T-cell (primary cell): ENCODE measurements around the gene TM4SF1. TPM values are rescaled to one million over a fixed set of nuclear protein-coding genes. Genes with fewer than 3 reads are reported as not detected.

Source experiments
- ATAC-seq, 4 experiments: fragments of 200-7000 bp in 3 of 4; fragments of 150-1000 bp in 1 of 4; cut with Tn5 transposase; replicated peaks in 1 of 4; 1 replicate in 3 of 4; 2 replicates in 1 of 4; pipeline ENCODE4 v1.10.0; 2021; ENCODE audit warnings: moderate library complexity in 3 of 4, mild to moderate bottlenecking in 2 of 4, moderate number of reproducible peaks in 1 of 4
- CTCF ChIA-PET, 2 donors: fragments of 300-600 bp; sonication (Branson Sonifier 250); formaldehyde crosslinking; loops; one replicate each; lab custom pipeline; 2022; ENCODE audit warnings: antibody characterized with exemption in 2 of 2; lab: Charles Lee
- POLR2A ChIA-PET, 2 donors: fragments of 300-600 bp; sonication (Branson Sonifier 250); formaldehyde crosslinking; loops; one replicate each; lab custom pipeline; 2022; ENCODE audit warnings: antibody characterized with exemption in 2 of 2; lab: Charles Lee
- DNase-seq, 35 experiments: peaks; one replicate each; pipeline versions ENCODE4 v3.0.0 to v3.0.0-alpha.2; 2013 to 2023
- H3K27ac ChIP-seq: one replicate; pipeline ENCODE4 v1.5.1; 2013; ENCODE audit warnings: low read length
- H3K27me3 ChIP-seq, 2 experiments: replicated peaks in 1 of 2; 1 replicate in 1 of 2; 2 replicates in 1 of 2; pipeline versions ENCODE4 v1.6.1 to v1.7.0; 2013; ENCODE audit warnings: low read length in 1 of 2, mixed read lengths in 1 of 2; ENCODE audit not compliant: control insufficient read depth in 2 of 2, insufficient read depth in 2 of 2; ENCODE audit errors: extremely low read depth in 1 of 2
- H3K36me3 ChIP-seq, 2 donors: 1 replicate in 1 of 2; 2 replicates in 1 of 2; pipeline versions ENCODE4 v1.6.1 to v1.7.0; 2013; ENCODE audit warnings: low read length in 1 of 2; ENCODE audit not compliant: control insufficient read depth in 2 of 2, insufficient read depth in 1 of 2; ENCODE audit errors: extremely low read depth in 1 of 2
- H3K4me1 ChIP-seq, 2 experiments: 1 replicate in 1 of 2; 2 replicates in 1 of 2; pipeline versions ENCODE4 v1.6.1 to v1.7.0; 2013; ENCODE audit warnings: low read length in 2 of 2, mixed read lengths in 1 of 2; ENCODE audit not compliant: insufficient read depth in 2 of 2, control insufficient read depth in 1 of 2; ENCODE audit errors: extremely low read depth in 1 of 2
- H3K4me3 ChIP-seq, 2 donors: 1 replicate in 1 of 2; 2 replicates in 1 of 2; pipeline versions ENCODE4 v1.5.1 to v1.7.0; 2013; ENCODE audit warnings: mild to moderate bottlenecking in 2 of 2, low read length in 1 of 2, moderate library complexity in 1 of 2; ENCODE audit not compliant: control insufficient read depth in 1 of 2; ENCODE audit errors: extremely low read depth in 1 of 2
- H3K9me3 ChIP-seq: 2 replicates; pipeline ENCODE4 v1.7.0; 2013
- H3K27ac Mint-ChIP-seq, 2 donors: one replicate each; pipeline ENCODE4 v1.8.0; 2020 to 2021; ENCODE audit warnings: mild to moderate bottlenecking in 2 of 2, mixed read lengths in 2 of 2
- H3K27me3 Mint-ChIP-seq, 2 donors: one replicate each; pipeline ENCODE4 v1.8.0; 2021 to 2022; ENCODE audit warnings: mixed read lengths in 2 of 2
- H3K36me3 Mint-ChIP-seq: one replicate; pipeline ENCODE4 v1.8.0; 2021; ENCODE audit warnings: mixed read lengths
- H3K4me1 Mint-ChIP-seq, 3 donors: one replicate each; pipeline ENCODE4 v1.8.0; 2020 to 2022; ENCODE audit warnings: mixed read lengths in 3 of 3, mild to moderate bottlenecking in 1 of 3
- H3K4me3 Mint-ChIP-seq, 3 donors: one replicate each; pipeline ENCODE4 v1.8.0; 2020 to 2022; ENCODE audit warnings: mild to moderate bottlenecking in 3 of 3, mixed read lengths in 3 of 3, moderate library complexity in 3 of 3
- H3K9me3 Mint-ChIP-seq, 3 donors: one replicate each; pipeline ENCODE4 v1.8.0; 2020 to 2022; ENCODE audit warnings: mixed read lengths in 3 of 3
- WGBS: methylation state at CpG from one replicate; pipeline ENCODE4 v1.1.5; 2013; ENCODE audit warnings: missing lambda C conversion rate; ENCODE audit not compliant: insufficient coverage; 5-methylcytosine and 5-hydroxymethylcytosine counted together
- total RNA-seq, 35 experiments: library from RNA in 6 of 35; stranded (reverse) in 6 of 35; fragments of 120-200 nt in 1 of 35; gene quantifications; one replicate each; pipeline versions ENCODE4 v1.2.1 to v1.2.4 and lab custom pipeline; 2013 to 2026

The TM4SF1 gene
- total RNA-seq, 5 donors from 2014 or later (not counting 1 experiment from before 2014, with no cell fraction given): 0.76 to 1.0 (median 0.79) TPM; not detected in 2

GRCh38 chr3:149406244-149406752, 28.8 kb upstream of the TM4SF1 start:
- H3K27me3 Mint-ChIP-seq: peaks cover 15 to 28% of the 10 kb centered on the region in 2 donors
- ChIA-PET POLR2A (interaction anchor here in 1 of 2 donors (0.9 kb wide), 1 partner anchor 27 kb away, joined by 13 read pairs; no protein-coding TSS in a partner anchor), CTCF (no interaction called here)
- no peaks in the 10 kb centered on the region for H3K27me3 ChIP-seq
- H3K9me3 Mint-ChIP-seq: no peaks in the 10 kb centered on the region
- no peaks in the 10 kb centered on the region for H3K4me1 ChIP-seq
- no peak overlapping the region for H3K27ac ChIP-seq
- ATAC-seq: no peak
- DNase-seq: no peak
- no peak overlapping the region for H3K4me3 Mint-ChIP-seq
- no peaks in the 10 kb centered on the region for H3K36me3 ChIP-seq
- H3K4me1 Mint-ChIP-seq: no peaks in the 10 kb centered on the region
- H3K4me3 ChIP-seq: no peak overlapping the region
- H3K36me3 Mint-ChIP-seq: no peaks in the 10 kb centered on the region
- WGBS: 100% methylated on average over 1 of the region's 2 CpGs
- no peak overlapping the region for H3K27ac Mint-ChIP-seq
- no peaks in the 10 kb centered on the region for H3K9me3 ChIP-seq

- Histone ChIP-seq H3K4me3 (no peak overlapping the region), H3K4me1 (no peaks in the 10 kb centered on the region), H3K36me3 (no peaks in the 10 kb centered on the region), H3K27ac (no peak overlapping the region), H3K27me3 (no peaks in the 10 kb centered on the region), H3K9me3 (no peaks in the 10 kb centered on the region)
- Mint-ChIP-seq H3K4me3 (no peak overlapping the region), H3K4me1 (no peaks in the 10 kb centered on the region), H3K36me3 (no peaks in the 10 kb centered on the region), H3K27me3 (peaks cover 15 to 31% of the 10 kb centered on the region in 2 donors), H3K27ac (no peak overlapping the region), H3K9me3 (no peaks in the 10 kb centered on the region)
- CTCF ChIA-PET: no interaction called here
- DNase-seq: no peak
- POLR2A ChIA-PET: no interaction called here
- no CpG with 5 or more reads among the region's 2 CpGs for WGBS
- ATAC-seq: no peak
Measured at GRCh38 chr3:149403443-149403842, 26.0 kb upstream of the TM4SF1 start.

GRCh38 chr3:149402481-149402880, 25.0 kb upstream of the TM4SF1 start:
- Histone ChIP-seq H3K4me1 (no peaks in the 10 kb centered on the region), H3K36me3 (no peaks in the 10 kb centered on the region), H3K27ac (no peak overlapping the region), H3K9me3 (no peaks in the 10 kb centered on the region), H3K27me3 (no peaks in the 10 kb centered on the region), H3K4me3 (no peak overlapping the region)
- no peak for DNase-seq
- Mint-ChIP-seq H3K4me1 (no peaks in the 10 kb centered on the region), H3K9me3 (no peaks in the 10 kb centered on the region), H3K4me3 (no peak overlapping the region), H3K36me3 (no peaks in the 10 kb centered on the region), H3K27ac (no peak overlapping the region), H3K27me3 (peaks cover 15 to 31% of the 10 kb centered on the region in 2 donors)
- ChIA-PET CTCF (no interaction called here), POLR2A (no interaction called here)
- ATAC-seq: no peak
- WGBS: no CpG with 5 or more reads among the region's 3 CpGs

- H3K4me1 ChIP-seq: no peaks in the 10 kb centered on the region
- Mint-ChIP-seq H3K9me3 (no peaks in the 10 kb centered on the region), H3K4me3 (no peak overlapping the region), H3K27ac (no peak overlapping the region), H3K4me1 (no peaks in the 10 kb centered on the region), H3K36me3 (no peaks in the 10 kb centered on the region), H3K27me3 (peaks cover 15 to 31% of the 10 kb centered on the region in 2 donors)
- ChIA-PET CTCF (no interaction called here), POLR2A (no interaction called here)
- H3K27ac ChIP-seq: no peak overlapping the region
- no peak for ATAC-seq
- H3K9me3 ChIP-seq: no peaks in the 10 kb centered on the region
- H3K27me3 ChIP-seq: no peaks in the 10 kb centered on the region
- no peaks in the 10 kb centered on the region for H3K36me3 ChIP-seq
- no CpG with 5 or more reads among the region's 2 CpGs for WGBS
- no peak for DNase-seq
- no peak overlapping the region for H3K4me3 ChIP-seq
Measured at GRCh38 chr3:149401926-149402310, 24.5 kb upstream of the TM4SF1 start.

GRCh38 chr3:149401212-149401925, 23.9 kb upstream of the TM4SF1 start:
- no peak overlapping the region for H3K27ac Mint-ChIP-seq
- H3K4me1 Mint-ChIP-seq: no peaks in the 10 kb centered on the region
- no CpG with 5 or more reads among the region's 3 CpGs for WGBS
- no peaks in the 10 kb centered on the region for H3K9me3 Mint-ChIP-seq
- Histone ChIP-seq H3K27ac (no peak overlapping the region), H3K4me3 (no peak overlapping the region), H3K9me3 (no peaks in the 10 kb centered on the region), H3K27me3 (no peaks in the 10 kb centered on the region), H3K4me1 (no peaks in the 10 kb centered on the region), H3K36me3 (no peaks in the 10 kb centered on the region)
- H3K4me3 Mint-ChIP-seq: no peak overlapping the region
- no peak for ATAC-seq
- DNase-seq: no peak
- ChIA-PET CTCF (no interaction called here), POLR2A (no interaction called here)
- no peaks in the 10 kb centered on the region for H3K36me3 Mint-ChIP-seq
- H3K27me3 Mint-ChIP-seq: peaks cover 15 to 31% of the 10 kb centered on the region in 2 donors

GRCh38 chr3:149400645-149401044, 23.2 kb upstream of the TM4SF1 start:
- no peaks in the 10 kb centered on the region for H3K4me1 ChIP-seq
- no peak overlapping the region for H3K27ac ChIP-seq
- no peaks in the 10 kb centered on the region for H3K36me3 ChIP-seq
- DNase-seq (no peak), ATAC-seq (no peak)
- no peaks in the 10 kb centered on the region for H3K27me3 ChIP-seq
- H3K9me3 Mint-ChIP-seq: no peaks in the 10 kb centered on the region
- no peak overlapping the region for H3K4me3 ChIP-seq
- H3K4me1 Mint-ChIP-seq: no peaks in the 10 kb centered on the region
- no peak overlapping the region for H3K4me3 Mint-ChIP-seq
- peaks cover 15 to 31% of the 10 kb centered on the region in 2 donors for H3K27me3 Mint-ChIP-seq
- no peaks in the 10 kb centered on the region for H3K9me3 ChIP-seq
- no peaks in the 10 kb centered on the region for H3K36me3 Mint-ChIP-seq
- ChIA-PET POLR2A (no interaction called here), CTCF (no interaction called here)
- no peak overlapping the region for H3K27ac Mint-ChIP-seq
